GM19035 (cell line): ENCODE data around the gene GPC6.
"Not testable (repeated sequence)": the region's sequence is repeated elsewhere in the genome, so short reads cannot be mapped to it uniquely, and the experiment has no call there.

Experiments used
- ATAC-seq: cut with Tn5 transposase; IDR thresholded peaks from one replicate; pipeline ENCODE4 v1.9.1; 2021; ENCODE audit not compliant: unreplicated experiment

Gene GPC6

GRCh38 chr13:94259984-94260383 is 1033.4 kb downstream of the GPC6 start:
- ATAC-seq, result no peak

- ATAC-seq, result no peak
These were observed 1034.6 kb downstream of the GPC6 start for GRCh38 chr13:94261163-94261562.

- no peak for ATAC-seq
These were observed 1036.4 kb downstream of the GPC6 start for GRCh38 chr13:94263038-94263437.

GRCh38 chr13:94267581-94268366 is 1041.2 kb downstream of the GPC6 start:
- ATAC-seq, result no peak

GRCh38 chr13:94268661-94269060 is 1042.1 kb downstream of the GPC6 start:
- ATAC-seq, result no peak

GRCh38 chr13:94269557-94269956 is 1043.0 kb downstream of the GPC6 start:
- ATAC-seq, result no peak

GRCh38 chr13:94270556-94270955 is 1043.9 kb downstream of the GPC6 start:
- ATAC-seq, result no peak

- ATAC-seq, result no peak
These were observed 1045.4 kb downstream of the GPC6 start for GRCh38 chr13:94272038-94272437.

GRCh38 chr13:94280349-94280748 is 1053.7 kb downstream of the GPC6 start:
- no peak for ATAC-seq

- ATAC-seq, result no peak
These were observed 1054.2 kb downstream of the GPC6 start for GRCh38 chr13:94280845-94281244.

GRCh38 chr13:94286581-94286980 is 1060.0 kb downstream of the GPC6 start:
- ATAC-seq, result no peak

GRCh38 chr13:94291631-94292322 is 1065.2 kb downstream of the GPC6 start:
- ATAC-seq, result no peak

- ATAC-seq, result no peak
These were observed 1065.7 kb downstream of the GPC6 start for GRCh38 chr13:94292323-94292640.

GRCh38 chr13:94296471-94296870 is 1069.9 kb downstream of the GPC6 start:
- ATAC-seq, result no peak

GRCh38 chr13:94298346-94298745 is 1071.7 kb downstream of the GPC6 start:
- ATAC-seq, result no peak

- ATAC-seq, result no peak
These were observed 1073.8 kb downstream of the GPC6 start for GRCh38 chr13:94300401-94300800.

- no peak for ATAC-seq
These were observed 1074.9 kb downstream of the GPC6 start for GRCh38 chr13:94301487-94301886.

- ATAC-seq, result not testable (repeated sequence)
These were observed 1076.4 kb downstream of the GPC6 start for GRCh38 chr13:94302847-94303565.

GRCh38 chr13:94303644-94304174 is 1077.1 kb downstream of the GPC6 start:
- ATAC-seq, result no peak

GRCh38 chr13:94305033-94305432 is 1078.4 kb downstream of the GPC6 start:
- no peak for ATAC-seq

GRCh38 chr13:94305463-94305862 is 1078.9 kb downstream of the GPC6 start:
- no peak for ATAC-seq

GRCh38 chr13:94305934-94306333 is 1079.3 kb downstream of the GPC6 start:
- no peak for ATAC-seq
